K562 (cell line): ENCODE measurements around the gene UBXN1. TPM values are rescaled to one million over a fixed set of nuclear protein-coding genes. Genes with fewer than 3 reads are reported as not detected.

Experiments used
- CHCHD3 ChIP-seq: fragments of 250-450 bp; sonication (Bioruptor Pico); IDR thresholded peaks from 2 replicates; pipeline ENCODE4 v2.1.2; 2022; ENCODE audit warnings: mild to moderate bottlenecking
- E2F8 ChIP-seq: fragments of 450-650 bp; IDR thresholded peaks from 2 replicates; pipeline ENCODE4 v1.7.1; 2018; ENCODE audit warnings: mild to moderate bottlenecking, low read depth; ENCODE audit not compliant: partially characterized antibody
- EP400 ChIP-seq: fragments of 450-650 bp; IDR thresholded peaks from 2 replicates; pipeline ENCODE4 v1.6.1; 2017; ENCODE audit warnings: antibody characterized with exemption, mild to moderate bottlenecking, moderate library complexity
- ETV1 ChIP-seq: fragments of 450-650 bp; conservative IDR thresholded peaks from 2 replicates; pipeline ENCODE4 v1.6.1; 2016; ENCODE audit warnings: missing genetic modification characterization, control low read depth, low read depth, missing compliant biosample characterization
- GABPB1 ChIP-seq: sonication (generic); formaldehyde crosslinking; IDR thresholded peaks from 2 replicates; pipeline ENCODE4 v1.8.0; 2022; ENCODE audit warnings: mild to moderate bottlenecking, missing genetic modification reagents
- HMG20B ChIP-seq: fragments of 250-450 bp; sonication (Bioruptor Pico); IDR thresholded peaks from 2 replicates; pipeline ENCODE4 v1.5.0; 2021; ENCODE audit warnings: mild to moderate bottlenecking
- MYNN ChIP-seq, 2 experiments: sonication (generic); formaldehyde crosslinking in 1 of 2; IDR thresholded peaks; 2 replicates each; pipeline versions ENCODE4 v1.5.0 to v1.6.1; 2016 to 2020; ENCODE audit warnings: antibody characterized with exemption in 1 of 2, missing genetic modification reagents in 1 of 2
- POLR2H ChIP-seq: IDR thresholded peaks from 2 replicates; pipeline ENCODE4 v1.6.1; 2016; ENCODE audit warnings: missing genetic modification characterization, low read depth, mild to moderate bottlenecking, control low read depth, missing compliant biosample characterization, moderate library complexity
- POU5F1 ChIP-seq: fragments of 150-350 bp; IDR thresholded peaks from 2 replicates; pipeline ENCODE4 v1.6.1; 2014; ENCODE audit warnings: borderline replicate concordance, low read length, low read depth, mild to moderate bottlenecking; ENCODE audit not compliant: partially characterized antibody
- RBBP5 ChIP-seq: fragments of 200-600 bp; sonication (generic); IDR thresholded peaks from 2 replicates; pipeline ENCODE4 v1.6.1; 2012; ENCODE audit warnings: borderline replicate concordance, mild to moderate bottlenecking, low read length, control low read depth, inconsistent platforms; ENCODE audit not compliant: insufficient read depth, poor library complexity, severe bottlenecking
- RBM17 ChIP-seq: fragments of 200-400 bp; formaldehyde crosslinking; IDR thresholded peaks from 2 replicates; pipeline ENCODE4 v1.6.1; 2017; ENCODE audit warnings: low read depth, mild to moderate bottlenecking, low read length, borderline replicate concordance
- SMAD1 ChIP-seq: fragments of 150-350 bp; IDR thresholded peaks from 2 replicates; pipeline ENCODE4 v1.6.1; 2014; ENCODE audit warnings: low read length, low read depth; ENCODE audit not compliant: partially characterized antibody
- SRSF9 ChIP-seq: fragments of 200-400 bp; formaldehyde crosslinking; IDR thresholded peaks from 2 replicates; pipeline ENCODE4 v1.6.1; 2017; ENCODE audit warnings: low read depth, low read length, borderline replicate concordance
- TARDBP ChIP-seq: fragments of 450-650 bp; IDR thresholded peaks from 2 replicates; pipeline ENCODE4 v1.6.1; 2016
- ZNF12 ChIP-seq: sonication (generic); formaldehyde crosslinking; IDR thresholded peaks from 2 replicates; pipeline ENCODE4 v1.4.0; 2020; ENCODE audit warnings: mild to moderate bottlenecking, missing genetic modification reagents
- ZNF143 ChIP-seq: sonication (generic); formaldehyde crosslinking; IDR thresholded peaks from 2 replicates; pipeline ENCODE4 v1.9.0; 2022; ENCODE audit warnings: mild to moderate bottlenecking, missing genetic modification reagents
- ZNF24 ChIP-seq: fragments of 450-650 bp; IDR thresholded peaks from 2 replicates; pipeline ENCODE4 v1.6.1; 2016
- ZNF263 ChIP-seq: sonication (generic); formaldehyde crosslinking; IDR thresholded peaks from 2 replicates; pipeline ENCODE4 v1.8.0; 2022; ENCODE audit warnings: mild to moderate bottlenecking, missing genetic modification reagents, borderline replicate concordance
- polyA plus RNA-seq, 8 experiments: library from polyadenylated mRNA; depleted of rRNA in 4 of 8; stranded (reverse) in 5 of 8; unstranded in 3 of 8; fragments of >200 nt; fragmentation: Nextera tagmentation in 2 of 8; fragmentation: Illumina TruSeq in 1 of 8; extraction: Ambion mirVana in 2 of 8; extraction: Trizol in 1 of 8; gene quantifications; 2 replicates each; pipeline versions ENCODE4 v1.2.1 to v1.2.3, GENCODE V29; 2011 to 2014; ENCODE audit warnings: inconsistent platforms in 1 of 8, missing spikeins in 1 of 8
- total RNA-seq, 7 experiments: library from RNA; depleted of rRNA in 6 of 7; stranded (reverse); fragments of >200 nt in 6 of 7; fragmentation: Illumina TruSeq in 2 of 7; extraction: Trizol in 2 of 7; gene quantifications; 2 replicates each; pipeline versions ENCODE4 v1.2.1 to v1.2.3, GENCODE V29; 2011 to 2021; ENCODE audit warnings: low replicate concordance in 1 of 7
- TF ChIP-seq, protein P1 (sequence below): fragments of 450-650 bp; formaldehyde crosslinking; IDR thresholded peaks from 2 replicates; pipeline ENCODE4 v1.4.0; 2020; ENCODE audit warnings: mild to moderate bottlenecking, moderate library complexity
- TF ChIP-seq, protein P2 (sequence below): fragments of 150-350 bp; conservative IDR thresholded peaks from 2 replicates; pipeline ENCODE4 v1.6.1; 2014; ENCODE audit warnings: low read length

The UBXN1 gene
- total and polyA plus RNA-seq, 9 of the 15 experiments (the other 6 are each of a cell fraction or from before 2014, with no cell fraction given), result 4.8 to 263 (median 99.7) TPM

GRCh38 chr11:62678770-62679696 lies at the start of gene UBXN1 (continued):
- peak; percentile 85; the same call in 1 of the 2 replicates for TF ChIP-seq MYNN (IDR thresholded peaks at IDR 0.05)
- TF ChIP-seq MYNN (CRISPR knock-in tag; IDR thresholded peaks at IDR 0.05), result no peak
- peak; percentile 25; the same call in 1 of the 2 replicates for TF ChIP-seq ZNF263 (CRISPR knock-in tag)
- TF ChIP-seq POLR2H, result peak; percentile 34; the same call in 1 of the 2 replicates
- TF ChIP-seq POU5F1, result peak; percentile 91
- TF ChIP-seq EP400, result peak; percentile 84
- TF ChIP-seq HMG20B (CRISPR knock-in tag), result 0 out of 2 replicates have a peak, but pooled peaks have one; percentile 16
- no peak for TF ChIP-seq RBM17
- no peak for TF ChIP-seq ZNF24
- no peak for TF ChIP-seq SRSF9
- TF ChIP-seq ZNF143, result no peak
- TF ChIP-seq CHCHD3, result no peak
- TF ChIP-seq ETV1, result peak; percentile 92
- TF ChIP-seq, protein P1, sequence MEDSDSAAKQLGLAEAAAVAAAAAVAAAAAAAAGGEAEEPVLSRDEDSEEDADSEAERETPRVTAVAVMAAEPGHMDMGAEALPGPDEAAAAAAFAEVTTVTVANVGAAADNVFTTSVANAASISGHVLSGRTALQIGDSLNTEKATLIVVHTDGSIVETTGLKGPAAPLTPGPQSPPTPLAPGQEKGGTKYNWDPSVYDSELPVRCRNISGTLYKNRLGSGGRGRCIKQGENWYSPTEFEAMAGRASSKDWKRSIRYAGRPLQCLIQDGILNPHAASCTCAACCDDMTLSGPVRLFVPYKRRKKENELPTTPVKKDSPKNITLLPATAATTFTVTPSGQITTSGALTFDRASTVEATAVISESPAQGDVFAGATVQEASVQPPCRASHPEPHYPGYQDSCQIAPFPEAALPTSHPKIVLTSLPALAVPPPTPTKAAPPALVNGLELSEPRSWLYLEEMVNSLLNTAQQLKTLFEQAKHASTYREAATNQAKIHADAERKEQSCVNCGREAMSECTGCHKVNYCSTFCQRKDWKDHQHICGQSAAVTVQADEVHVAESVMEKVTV (CRISPR knock-in tag), result no peak
- peak; percentile 89 for TF ChIP-seq GABPB1 (CRISPR knock-in tag)
- TF ChIP-seq RBBP5, result peak; percentile 99
- peak; percentile 64; the same call in 1 of the 2 replicates for TF ChIP-seq ZNF12
- peak; percentile 49 for TF ChIP-seq SMAD1
- 0 out of 2 replicates have a peak, but pooled peaks have one; percentile 32 for TF ChIP-seq TARDBP
- TF ChIP-seq E2F8, result peak; percentile 80
- TF ChIP-seq, protein P2, sequence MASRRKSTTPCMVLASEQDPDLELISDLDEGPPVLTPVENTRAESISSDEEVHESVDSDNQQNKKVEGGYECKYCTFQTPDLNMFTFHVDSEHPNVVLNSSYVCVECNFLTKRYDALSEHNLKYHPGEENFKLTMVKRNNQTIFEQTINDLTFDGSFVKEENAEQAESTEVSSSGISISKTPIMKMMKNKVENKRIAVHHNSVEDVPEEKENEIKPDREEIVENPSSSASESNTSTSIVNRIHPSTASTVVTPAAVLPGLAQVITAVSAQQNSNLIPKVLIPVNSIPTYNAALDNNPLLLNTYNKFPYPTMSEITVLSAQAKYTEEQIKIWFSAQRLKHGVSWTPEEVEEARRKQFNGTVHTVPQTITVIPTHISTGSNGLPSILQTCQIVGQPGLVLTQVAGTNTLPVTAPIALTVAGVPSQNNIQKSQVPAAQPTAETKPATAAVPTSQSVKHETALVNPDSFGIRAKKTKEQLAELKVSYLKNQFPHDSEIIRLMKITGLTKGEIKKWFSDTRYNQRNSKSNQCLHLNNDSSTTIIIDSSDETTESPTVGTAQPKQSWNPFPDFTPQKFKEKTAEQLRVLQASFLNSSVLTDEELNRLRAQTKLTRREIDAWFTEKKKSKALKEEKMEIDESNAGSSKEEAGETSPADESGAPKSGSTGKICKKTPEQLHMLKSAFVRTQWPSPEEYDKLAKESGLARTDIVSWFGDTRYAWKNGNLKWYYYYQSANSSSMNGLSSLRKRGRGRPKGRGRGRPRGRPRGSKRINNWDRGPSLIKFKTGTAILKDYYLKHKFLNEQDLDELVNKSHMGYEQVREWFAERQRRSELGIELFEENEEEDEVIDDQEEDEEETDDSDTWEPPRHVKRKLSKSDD, result no peak
